Caco-2 (cell line): Measurements from ENCODE around the gene CHST12. TPM values are rescaled to one million over a fixed set of nuclear protein-coding genes. Genes with fewer than 3 reads are reported as not detected.

Experiments used
- BruUV-seq: library from RNA; stranded (reverse); fragments of 400-500 nt; replicated peaks from 2 replicates; lab custom pipeline; 2021; lab: Mats Ljungman, UMichigan
- CTCF ChIA-PET: fragments of 300-600 bp; sonication (Branson Sonifier 250); formaldehyde crosslinking; loops from one replicate; lab custom pipeline; 2022; ENCODE audit warnings: antibody characterized with exemption; lab: Charles Lee
- POLR2A ChIA-PET: fragments of 300-600 bp; sonication (Branson Sonifier 250); formaldehyde crosslinking; loops from one replicate; lab custom pipeline; 2022; ENCODE audit warnings: antibody characterized with exemption; lab: Charles Lee
- DNase-seq, 2 experiments: peaks; one replicate each; pipeline versions ENCODE4 v3.0.0 to v3.0.0-alpha.2; 2020 to 2022
- H3K27me3 ChIP-seq: replicated peaks from 2 replicates; pipeline ENCODE4 v1.6.0; 2011; ENCODE audit warnings: low read length; ENCODE audit not compliant: control insufficient read depth, insufficient read depth
- H3K36me3 ChIP-seq: 2 replicates; pipeline ENCODE4 v1.5.1; 2011; ENCODE audit warnings: low read length; ENCODE audit not compliant: control insufficient read depth, insufficient read depth
- H3K4me1 ChIP-seq: fragments of 250-450 bp; sonication (Bioruptor Pico); 2 replicates; pipeline ENCODE4 v1.5.1; 2020; ENCODE audit warnings: mild to moderate bottlenecking
- H3K4me3 ChIP-seq: 2 replicates; pipeline ENCODE4 v1.5.1; 2011; ENCODE audit warnings: low read depth, mild to moderate bottlenecking, control low read depth, low read length
- H3K9me3 ChIP-seq: fragments of 250-450 bp; sonication (Bioruptor Pico); 2 replicates; pipeline ENCODE4 v1.5.1; 2020; ENCODE audit warnings: mild to moderate bottlenecking, moderate library complexity
- H3K27ac Mint-ChIP-seq: one replicate; pipeline ENCODE4 v1.8.0; 2022; ENCODE audit warnings: mixed read lengths; ENCODE audit not compliant: unreplicated experiment
- H3K27me3 Mint-ChIP-seq: one replicate; pipeline ENCODE4 v1.8.0; 2022; ENCODE audit warnings: mixed read lengths; ENCODE audit not compliant: insufficient read depth, unreplicated experiment
- H3K36me3 Mint-ChIP-seq: one replicate; pipeline ENCODE4 v1.8.0; 2022; ENCODE audit warnings: mild to moderate bottlenecking, mixed read lengths; ENCODE audit not compliant: insufficient read depth, unreplicated experiment
- H3K4me1 Mint-ChIP-seq: one replicate; pipeline ENCODE4 v1.8.0; 2022; ENCODE audit warnings: low read depth, mixed read lengths; ENCODE audit not compliant: unreplicated experiment
- H3K4me3 Mint-ChIP-seq: one replicate; pipeline ENCODE4 v1.8.0; 2022; ENCODE audit warnings: mild to moderate bottlenecking, moderate library complexity, mixed read lengths; ENCODE audit not compliant: unreplicated experiment
- H3K9me3 Mint-ChIP-seq: one replicate; pipeline ENCODE4 v1.8.0; 2022; ENCODE audit warnings: mixed read lengths; ENCODE audit not compliant: unreplicated experiment
- intact Hi-C: fragments of 100-400 bp; cut with micrococcal nuclease; formaldehyde crosslinking; loops from one replicate; pipeline ENCODE4 v1.10.0; 2022; ENCODE audit not compliant: unreplicated experiment
- total RNA-seq: library from RNA; stranded (reverse); gene quantifications from 2 replicates; pipeline ENCODE4 v1.2.3, GENCODE V29; 2022
- TF ChIP-seq, protein P1 (sequence below), 2 experiments: fragments of 200-600 bp in 1 of 2; IDR thresholded peaks; 1 replicate in 1 of 2; 2 replicates in 1 of 2; pipeline versions ENCODE4 v1.5.1 to v1.8.0; 2011 to 2022; ENCODE audit warnings: antibody characterized with exemption in 1 of 2, control low read depth in 1 of 2, inconsistent platforms in 1 of 2, low read depth in 1 of 2, low read length in 1 of 2, mild to moderate bottlenecking in 1 of 2, moderate library complexity in 1 of 2; ENCODE audit not compliant: insufficient read depth in 1 of 2, severe bottlenecking in 1 of 2, unreplicated experiment in 1 of 2

Gene CHST12
- total RNA-seq, 1 experiment from 2014 or later: 28.0 TPM

DNA sequence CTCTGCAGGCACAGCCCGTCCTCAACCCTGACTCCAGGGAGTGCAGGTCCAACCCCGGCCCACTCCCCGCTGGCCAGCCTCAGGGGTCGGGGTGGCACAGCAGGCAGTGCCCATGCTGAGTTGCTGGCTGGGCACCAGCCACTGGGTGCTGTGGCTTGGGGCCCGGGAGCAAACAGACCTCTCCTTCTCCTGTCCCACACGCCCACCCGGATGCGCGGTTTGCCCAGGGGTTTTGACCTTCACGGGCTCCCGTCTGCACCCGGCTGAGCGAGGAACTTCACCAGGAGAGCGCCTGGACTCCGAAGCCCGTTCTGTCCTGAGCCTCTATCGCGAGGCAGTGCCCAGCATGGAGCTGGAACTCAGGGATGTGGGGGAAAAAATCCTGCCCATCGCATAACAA, 75.4 kb downstream of the CHST12 start:
- no peaks in the 10 kb centered on the region for H3K36me3 ChIP-seq
- Mint-ChIP-seq H3K27ac (no peak overlapping the region), H3K4me3 (no peak overlapping the region), H3K27me3 (no peaks in the 10 kb centered on the region), H3K9me3 (no peaks in the 10 kb centered on the region), H3K4me1 (no peaks in the 10 kb centered on the region), H3K36me3 (peaks cover 6% of the 10 kb centered on the region)
- no peaks in the 10 kb centered on the region for H3K4me1 ChIP-seq
- intact Hi-C loops: loop anchor here (5.0 kb wide), 1 partner anchor 79 kb away; the partner anchor contains the start of genes BRAT1 and IQCE
- H3K9me3 ChIP-seq: 0 out of 2 replicates have a peak, but pooled peaks cover 5% of the 10 kb centered on the region
- BruUV-seq: no TSS peak
- H3K4me3 ChIP-seq: no peak overlapping the region
- TF ChIP-seq, protein P1, sequence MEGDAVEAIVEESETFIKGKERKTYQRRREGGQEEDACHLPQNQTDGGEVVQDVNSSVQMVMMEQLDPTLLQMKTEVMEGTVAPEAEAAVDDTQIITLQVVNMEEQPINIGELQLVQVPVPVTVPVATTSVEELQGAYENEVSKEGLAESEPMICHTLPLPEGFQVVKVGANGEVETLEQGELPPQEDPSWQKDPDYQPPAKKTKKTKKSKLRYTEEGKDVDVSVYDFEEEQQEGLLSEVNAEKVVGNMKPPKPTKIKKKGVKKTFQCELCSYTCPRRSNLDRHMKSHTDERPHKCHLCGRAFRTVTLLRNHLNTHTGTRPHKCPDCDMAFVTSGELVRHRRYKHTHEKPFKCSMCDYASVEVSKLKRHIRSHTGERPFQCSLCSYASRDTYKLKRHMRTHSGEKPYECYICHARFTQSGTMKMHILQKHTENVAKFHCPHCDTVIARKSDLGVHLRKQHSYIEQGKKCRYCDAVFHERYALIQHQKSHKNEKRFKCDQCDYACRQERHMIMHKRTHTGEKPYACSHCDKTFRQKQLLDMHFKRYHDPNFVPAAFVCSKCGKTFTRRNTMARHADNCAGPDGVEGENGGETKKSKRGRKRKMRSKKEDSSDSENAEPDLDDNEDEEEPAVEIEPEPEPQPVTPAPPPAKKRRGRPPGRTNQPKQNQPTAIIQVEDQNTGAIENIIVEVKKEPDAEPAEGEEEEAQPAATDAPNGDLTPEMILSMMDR (IDR thresholded peaks at IDR 0.05; ENCODE audit: insufficient read depth in 1 of 2, low read depth in 1 of 2, low read length in 1 of 2, severe bottlenecking in 1 of 2, unreplicated experiment in 1 of 2): no peak
- H3K27me3 ChIP-seq: no peaks in the 10 kb centered on the region
- no peak for DNase-seq
- CTCF ChIA-PET: interaction anchor here (1.3 to 1.6 kb wide), 2 partner anchors 10 to 77 kb away, joined by 3 to 7 read pairs; partner anchors contain the start of gene BRAT1
- POLR2A ChIA-PET: no interaction called here

DNA sequence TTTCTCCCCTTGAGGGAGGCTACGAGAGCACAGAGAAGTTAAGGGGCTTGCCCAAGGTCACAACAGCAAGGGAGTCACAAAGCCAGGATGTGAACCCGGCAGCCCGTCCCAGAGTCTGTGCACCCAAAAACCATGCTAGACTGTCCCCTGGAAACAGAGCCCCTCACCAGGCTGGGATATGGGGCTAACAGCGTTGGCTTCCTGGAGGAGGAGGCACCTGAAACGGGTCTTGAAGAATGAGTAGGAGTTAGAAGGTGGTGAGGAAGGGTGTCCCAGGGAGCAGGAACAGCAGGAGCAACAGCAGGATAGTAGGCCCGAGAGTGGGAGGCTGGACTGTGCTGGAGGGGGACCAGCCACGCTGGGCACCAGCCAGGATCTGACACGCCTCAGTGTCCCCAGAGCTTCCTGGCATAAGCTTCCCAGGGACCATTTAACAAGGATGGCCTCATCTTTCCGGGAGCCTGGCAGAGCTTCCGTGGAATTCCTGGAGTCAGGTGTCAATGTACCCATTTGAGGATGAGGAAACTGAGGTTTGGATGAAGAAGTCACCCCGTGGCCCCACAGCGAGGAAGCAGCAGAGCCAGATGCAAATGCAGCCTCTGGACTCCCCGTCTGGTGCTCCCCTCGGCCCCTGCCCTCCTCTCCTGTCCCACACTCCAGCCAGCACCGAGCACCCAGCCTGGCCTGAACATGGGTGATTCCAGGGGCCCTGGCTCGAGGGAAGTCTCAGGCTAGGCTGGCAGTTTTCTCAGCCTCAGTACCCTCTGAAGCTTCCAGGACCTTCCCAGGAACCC, 76.1 kb downstream of the CHST12 start:
- H3K4me1 ChIP-seq: no peaks in the 10 kb centered on the region
- CTCF ChIA-PET: interaction anchor here (0.6 to 2.3 kb wide), 4 partner anchors 9 to 76 kb away, joined by 3 to 6 read pairs (median 3); partner anchors contain the start of gene BRAT1
- Mint-ChIP-seq H3K9me3 (no peaks in the 10 kb centered on the region), H3K4me3 (no peak overlapping the region), H3K4me1 (no peaks in the 10 kb centered on the region), H3K36me3 (peaks cover 6% of the 10 kb centered on the region), H3K27me3 (no peaks in the 10 kb centered on the region), H3K27ac (no peak overlapping the region)
- no peaks in the 10 kb centered on the region for H3K36me3 ChIP-seq
- TF ChIP-seq, protein P1 (IDR thresholded peaks at IDR 0.05; ENCODE audit: insufficient read depth in 1 of 2, low read depth in 1 of 2, low read length in 1 of 2, severe bottlenecking in 1 of 2, unreplicated experiment in 1 of 2): no peak
- BruUV-seq: no TSS peak
- no peaks in the 10 kb centered on the region for H3K27me3 ChIP-seq
- DNase-seq: no peak
- intact Hi-C loops: loop anchor here (5.0 kb wide), 1 partner anchor 78 kb away; the partner anchor contains the start of genes BRAT1 and IQCE
- POLR2A ChIA-PET: no interaction called here
- 0 out of 2 replicates have a peak, but pooled peaks cover 5% of the 10 kb centered on the region for H3K9me3 ChIP-seq
- no peak overlapping the region for H3K4me3 ChIP-seq

DNA sequence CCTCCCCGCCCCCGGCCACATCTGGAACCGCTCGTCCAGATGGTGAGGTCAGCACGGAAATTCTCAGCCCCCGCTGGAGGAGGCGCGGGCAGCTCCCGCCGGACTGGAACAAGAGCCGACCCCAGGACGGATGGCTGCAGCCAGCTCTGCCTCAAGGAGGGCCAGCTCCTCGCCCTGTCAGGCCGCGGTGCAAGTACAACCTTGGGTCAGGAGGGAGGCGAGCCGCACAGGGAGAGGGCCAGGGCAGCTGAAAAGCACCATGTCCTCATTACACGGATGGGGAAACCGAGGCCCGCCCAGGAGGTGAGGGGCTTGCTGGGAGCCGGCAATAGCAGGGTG, 76.6 kb downstream of the CHST12 start:
- CTCF ChIA-PET: interaction anchor here (0.8 to 2.3 kb wide), 3 partner anchors 10 to 76 kb away, joined by 3 to 6 read pairs (median 3); partner anchors contain the start of gene BRAT1
- no peak overlapping the region for H3K27ac Mint-ChIP-seq

More for the DNA sequence above, 76.6 kb downstream of the CHST12 start:
- no TSS peak for BruUV-seq
- intact Hi-C loops: no loop called here
- POLR2A ChIA-PET: no interaction called here
- Histone ChIP-seq H3K27me3 (no peaks in the 10 kb centered on the region), H3K9me3 (0 out of 2 replicates have a peak, but pooled peaks cover 5% of the 10 kb centered on the region), H3K4me1 (no peaks in the 10 kb centered on the region), H3K36me3 (no peaks in the 10 kb centered on the region), H3K4me3 (no peak overlapping the region)
- Mint-ChIP-seq H3K4me1 (no peaks in the 10 kb centered on the region), H3K4me3 (no peak overlapping the region), H3K36me3 (peaks cover 6% of the 10 kb centered on the region), H3K9me3 (no peaks in the 10 kb centered on the region), H3K27me3 (no peaks in the 10 kb centered on the region)
- DNase-seq: no peak
- TF ChIP-seq, protein P1 (IDR thresholded peaks at IDR 0.05; ENCODE audit: insufficient read depth in 1 of 2, low read depth in 1 of 2, low read length in 1 of 2, severe bottlenecking in 1 of 2, unreplicated experiment in 1 of 2): no peak
